GM12878 (cell line): ENCODE measurements around the gene CCR5. TPM values are rescaled to one million over a fixed set of nuclear protein-coding genes. Genes with fewer than 3 reads are reported as not detected.

Experiments
- CTCF ChIP-seq, 3 experiments: IDR thresholded peaks in 2 of 3; conservative IDR thresholded peaks in 1 of 3; 2 replicates each; pipeline ENCODE4 v1.5.1; 2011; ENCODE audit warnings: low read depth in 3 of 3, low read length in 3 of 3, mild to moderate bottlenecking in 3 of 3, control low read depth in 2 of 3, moderate library complexity in 2 of 3, inconsistent platforms in 1 of 3, mixed read lengths in 1 of 3; ENCODE audit not compliant: control insufficient read depth in 2 of 3, insufficient read depth in 1 of 3; ENCODE audit errors: extremely low read depth in 1 of 3
- DPF2 ChIP-seq: fragments of 450-650 bp; IDR thresholded peaks from 2 replicates; pipeline ENCODE4 v1.6.1; 2017; ENCODE audit warnings: mild to moderate bottlenecking
- ESRRA ChIP-seq: IDR thresholded peaks from 2 replicates; pipeline ENCODE4 v1.6.1; 2012; ENCODE audit warnings: mild to moderate bottlenecking, low read length, improper control_type of control experiment
- ETV6 ChIP-seq, 2 experiments: fragments of 450-650 bp in 1 of 2; IDR thresholded peaks in 1 of 2; conservative IDR thresholded peaks in 1 of 2; 2 replicates each; pipeline ENCODE4 v1.6.1; 2014; ENCODE audit warnings: antibody characterized with exemption in 1 of 2, borderline replicate concordance in 1 of 2, low read depth in 1 of 2, mild to moderate bottlenecking in 1 of 2, moderate library complexity in 1 of 2
- FOXM1 ChIP-seq: IDR thresholded peaks from 2 replicates; pipeline ENCODE4 v1.6.1; 2012; ENCODE audit warnings: low read depth, mild to moderate bottlenecking, inconsistent platforms, low read length, moderate library complexity
- GATAD2B ChIP-seq: fragments of 450-650 bp; conservative IDR thresholded peaks from 2 replicates; pipeline ENCODE4 v1.6.1; 2017; ENCODE audit warnings: low read depth, mild to moderate bottlenecking, moderate library complexity
- HCFC1 ChIP-seq: fragments of 150-350 bp; IDR thresholded peaks from 2 replicates; pipeline ENCODE4 v1.6.1; 2014; ENCODE audit warnings: low read length
- KDM1A ChIP-seq: fragments of 200-600 bp; sonication (generic); IDR thresholded peaks from 2 replicates; pipeline ENCODE4 v1.6.1; 2016; ENCODE audit warnings: borderline replicate concordance
- MTA2 ChIP-seq: fragments of 450-650 bp; IDR thresholded peaks from 2 replicates; pipeline ENCODE4 v1.6.1; 2016; ENCODE audit warnings: low read depth, mild to moderate bottlenecking, moderate library complexity
- MYB ChIP-seq: fragments of 150-350 bp; IDR thresholded peaks from 2 replicates; pipeline ENCODE4 v1.6.1; 2014; ENCODE audit warnings: mild to moderate bottlenecking, low read depth, low read length, borderline replicate concordance
- NFIC ChIP-seq: IDR thresholded peaks from 2 replicates; pipeline ENCODE4 v1.6.1; 2012; ENCODE audit warnings: low read depth, mild to moderate bottlenecking, inconsistent platforms, low read length, moderate library complexity
- NFYB ChIP-seq: IDR thresholded peaks from 2 replicates; pipeline ENCODE4 v1.6.1; 2011; ENCODE audit warnings: low read depth, mild to moderate bottlenecking, low read length, improper control_type of control experiment, moderate library complexity; ENCODE audit not compliant: insufficient read depth
- NKRF ChIP-seq: fragments of 450-650 bp; conservative IDR thresholded peaks from 2 replicates; pipeline ENCODE4 v1.6.1; 2017; ENCODE audit warnings: mild to moderate bottlenecking, moderate library complexity
- NR2F1 ChIP-seq: fragments of 450-650 bp; conservative IDR thresholded peaks from 2 replicates; pipeline ENCODE4 v1.6.1; 2017; ENCODE audit warnings: mild to moderate bottlenecking
- PAX5 ChIP-seq: IDR thresholded peaks from 2 replicates; pipeline ENCODE4 v1.6.1; 2011; ENCODE audit warnings: low read depth, low read length, borderline replicate concordance
- SRF ChIP-seq, 2 experiments: IDR thresholded peaks; 2 replicates each; pipeline ENCODE4 v1.6.1; 2011; ENCODE audit warnings: low read depth in 2 of 2, low read length in 2 of 2, mild to moderate bottlenecking in 1 of 2, moderate library complexity in 1 of 2
- YBX1 ChIP-seq: fragments of 450-650 bp; IDR thresholded peaks from 2 replicates; pipeline ENCODE4 v1.6.1; 2016; ENCODE audit warnings: antibody characterized with exemption
- ZBED1 ChIP-seq: IDR thresholded peaks from 2 replicates; pipeline ENCODE4 v1.6.1; 2016; ENCODE audit warnings: borderline replicate concordance
- ZNF217 ChIP-seq: fragments of 450-650 bp; IDR thresholded peaks from 2 replicates; pipeline ENCODE4 v1.6.1; 2017; ENCODE audit warnings: antibody characterized with exemption, mild to moderate bottlenecking
- polyA plus RNA-seq, 11 experiments: library from polyadenylated mRNA; depleted of rRNA in 4 of 11; unstranded in 6 of 11; stranded (reverse) in 5 of 11; fragments of >200 nt; fragmentation: Nextera tagmentation in 4 of 11; fragmentation: Illumina TruSeq in 1 of 11; extraction: Ambion mirVana in 4 of 11; extraction: Trizol in 1 of 11; gene quantifications; 1 replicate in 1 of 11; 2 replicates in 10 of 11; pipeline versions ENCODE4 v1.2.1 to v1.2.3, GENCODE V29; 2011 to 2016; ENCODE audit warnings: inconsistent platforms in 2 of 11, missing spikeins in 2 of 11, low read depth in 1 of 11
- total RNA-seq, 4 experiments: library from RNA; depleted of rRNA in 3 of 4; stranded (reverse); fragments of >200 nt in 3 of 4; fragmentation: Illumina TruSeq in 1 of 4; extraction: Trizol in 1 of 4; gene quantifications; 2 replicates each; pipeline versions ENCODE4 v1.2.1 to v1.2.3, GENCODE V29; 2013 to 2021
- TF ChIP-seq, protein P1 (sequence below): IDR thresholded peaks from 2 replicates; pipeline ENCODE4 v1.6.1; 2012; ENCODE audit warnings: low read depth, low read length, improper control_type of control experiment
- TF ChIP-seq, protein P2 (sequence below): IDR thresholded peaks from 2 replicates; pipeline ENCODE4 v1.6.1; 2012; ENCODE audit warnings: low read length, inconsistent platforms
- TF ChIP-seq, protein P3 (sequence below): fragments of 450-650 bp; IDR thresholded peaks from 2 replicates; pipeline ENCODE4 v1.6.1; 2018; ENCODE audit warnings: mild to moderate bottlenecking, low read depth, moderate library complexity; ENCODE audit not compliant: partially characterized antibody

The CCR5 gene
- total and polyA plus RNA-seq, 10 of the 15 experiments (the other 5 are each of a cell fraction or from before 2014, with no cell fraction given), result 0.17 to 1.6 (median 0.82) TPM; not detected in 1

DNA sequence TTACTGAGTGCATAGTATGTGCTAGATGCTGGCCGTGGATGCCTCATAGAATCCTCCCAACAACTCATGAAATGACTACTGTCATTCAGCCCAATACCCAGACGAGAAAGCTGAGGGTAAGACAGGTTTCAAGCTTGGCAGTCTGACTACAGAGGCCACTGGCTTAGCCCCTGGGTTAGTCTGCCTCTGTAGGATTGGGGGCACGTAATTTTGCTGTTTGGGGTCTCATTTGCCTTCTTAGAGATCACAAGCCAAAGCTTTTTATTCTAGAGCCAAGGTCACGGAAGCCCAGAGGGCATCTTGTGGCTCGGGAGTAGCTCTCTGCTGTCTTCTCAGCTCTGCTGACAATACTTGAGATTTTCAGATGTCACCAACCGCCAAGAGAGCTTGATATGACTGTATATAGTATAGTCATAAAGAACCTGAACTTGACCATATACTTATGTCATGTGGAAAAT lies 1.0 kb upstream of the CCR5 start (continued):
- TF ChIP-seq, protein P1, sequence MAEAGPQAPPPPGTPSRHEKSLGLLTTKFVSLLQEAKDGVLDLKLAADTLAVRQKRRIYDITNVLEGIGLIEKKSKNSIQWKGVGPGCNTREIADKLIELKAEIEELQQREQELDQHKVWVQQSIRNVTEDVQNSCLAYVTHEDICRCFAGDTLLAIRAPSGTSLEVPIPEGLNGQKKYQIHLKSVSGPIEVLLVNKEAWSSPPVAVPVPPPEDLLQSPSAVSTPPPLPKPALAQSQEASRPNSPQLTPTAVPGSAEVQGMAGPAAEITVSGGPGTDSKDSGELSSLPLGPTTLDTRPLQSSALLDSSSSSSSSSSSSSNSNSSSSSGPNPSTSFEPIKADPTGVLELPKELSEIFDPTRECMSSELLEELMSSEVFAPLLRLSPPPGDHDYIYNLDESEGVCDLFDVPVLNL, result no peak
- TF ChIP-seq ZNF217, result no peak
- no peak for TF ChIP-seq HCFC1
- peak in 1 of 2 experiments; percentile 83; a peak in 2 of 4 replicates for TF ChIP-seq ETV6 (conservative IDR thresholded peaks at IDR 0.05 in 1 of 2, IDR thresholded peaks at IDR 0.05 in 1 of 2; ENCODE audit: borderline replicate concordance in 1 of 2, low read depth in 1 of 2)
- no peak for TF ChIP-seq MYB
- TF ChIP-seq NFIC, result peak; percentile 97
- TF ChIP-seq, protein P2, sequence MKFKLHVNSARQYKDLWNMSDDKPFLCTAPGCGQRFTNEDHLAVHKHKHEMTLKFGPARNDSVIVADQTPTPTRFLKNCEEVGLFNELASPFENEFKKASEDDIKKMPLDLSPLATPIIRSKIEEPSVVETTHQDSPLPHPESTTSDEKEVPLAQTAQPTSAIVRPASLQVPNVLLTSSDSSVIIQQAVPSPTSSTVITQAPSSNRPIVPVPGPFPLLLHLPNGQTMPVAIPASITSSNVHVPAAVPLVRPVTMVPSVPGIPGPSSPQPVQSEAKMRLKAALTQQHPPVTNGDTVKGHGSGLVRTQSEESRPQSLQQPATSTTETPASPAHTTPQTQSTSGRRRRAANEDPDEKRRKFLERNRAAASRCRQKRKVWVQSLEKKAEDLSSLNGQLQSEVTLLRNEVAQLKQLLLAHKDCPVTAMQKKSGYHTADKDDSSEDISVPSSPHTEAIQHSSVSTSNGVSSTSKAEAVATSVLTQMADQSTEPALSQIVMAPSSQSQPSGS, result peak; percentile 88
- 0 out of 2 replicates have a peak, but pooled peaks have one; percentile 42 for TF ChIP-seq ZBED1
- peak; percentile 83; the same call in 1 of the 2 replicates for TF ChIP-seq FOXM1
- TF ChIP-seq KDM1A, result no peak
- TF ChIP-seq PAX5, result peak; percentile 44; the same call in 1 of the 2 replicates
- peak; percentile 92; the same call in 1 of the 2 replicates for TF ChIP-seq ESRRA
- peak; percentile 79 for TF ChIP-seq DPF2
- TF ChIP-seq NR2F1, result peak; percentile 86
- TF ChIP-seq NFYB, result no peak
- 0 out of 4 replicates have a peak, but pooled peaks of 1 of the 2 experiments have one; percentile 40 for TF ChIP-seq SRF (IDR thresholded peaks at IDR 0.05; ENCODE audit: low read depth in 2 of 2, low read length in 2 of 2)
- no peak for TF ChIP-seq CTCF (IDR thresholded peaks at IDR 0.05 in 2 of 3, conservative IDR thresholded peaks at IDR 0.05 in 1 of 3; ENCODE audit: control insufficient read depth in 2 of 3, extremely low read depth in 1 of 3, insufficient read depth in 1 of 3, low read depth in 3 of 3, low read length in 3 of 3)
- TF ChIP-seq YBX1, result no peak
- peak; percentile 43; the same call in 1 of the 2 replicates for TF ChIP-seq GATAD2B
- TF ChIP-seq, protein P3, sequence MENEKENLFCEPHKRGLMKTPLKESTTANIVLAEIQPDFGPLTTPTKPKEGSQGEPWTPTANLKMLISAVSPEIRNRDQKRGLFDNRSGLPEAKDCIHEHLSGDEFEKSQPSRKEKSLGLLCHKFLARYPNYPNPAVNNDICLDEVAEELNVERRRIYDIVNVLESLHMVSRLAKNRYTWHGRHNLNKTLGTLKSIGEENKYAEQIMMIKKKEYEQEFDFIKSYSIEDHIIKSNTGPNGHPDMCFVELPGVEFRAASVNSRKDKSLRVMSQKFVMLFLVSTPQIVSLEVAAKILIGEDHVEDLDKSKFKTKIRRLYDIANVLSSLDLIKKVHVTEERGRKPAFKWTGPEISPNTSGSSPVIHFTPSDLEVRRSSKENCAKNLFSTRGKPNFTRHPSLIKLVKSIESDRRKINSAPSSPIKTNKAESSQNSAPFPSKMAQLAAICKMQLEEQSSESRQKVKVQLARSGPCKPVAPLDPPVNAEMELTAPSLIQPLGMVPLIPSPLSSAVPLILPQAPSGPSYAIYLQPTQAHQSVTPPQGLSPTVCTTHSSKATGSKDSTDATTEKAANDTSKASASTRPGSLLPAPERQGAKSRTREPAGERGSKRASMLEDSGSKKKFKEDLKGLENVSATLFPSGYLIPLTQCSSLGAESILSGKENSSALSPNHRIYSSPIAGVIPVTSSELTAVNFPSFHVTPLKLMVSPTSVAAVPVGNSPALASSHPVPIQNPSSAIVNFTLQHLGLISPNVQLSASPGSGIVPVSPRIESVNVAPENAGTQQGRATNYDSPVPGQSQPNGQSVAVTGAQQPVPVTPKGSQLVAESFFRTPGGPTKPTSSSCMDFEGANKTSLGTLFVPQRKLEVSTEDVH, result no peak
- 0 out of 2 replicates have a peak, but pooled peaks have one; percentile 51 for TF ChIP-seq MTA2
- no peak for TF ChIP-seq NKRF
